ENCODE results near the gene PGLYRP3.

PGLYRP3 gene

GRCh38 chr1:153312570-153313186, at the start of gene PGLYRP3:
Gene PGLYRP3, minus strand, starts transcription at chr1:153312952. Its CDS starts 2,287 bp downstream, at chr1:153310665.
- no peak for DNase-seq

- peak; percentile 74 for DNase-seq
These were observed 49.5 kb upstream of the PGLYRP3 start for GRCh38 chr1:153362187-153362775.

- no peak for DNase-seq
These were observed 48.8 kb upstream of the PGLYRP3 start for GRCh38 chr1:153361480-153362109.

- no peak for DNase-seq
These were observed 48.1 kb upstream of the PGLYRP3 start for GRCh38 chr1:153360592-153361479.

- DNase-seq: no peak
These were observed 47.4 kb upstream of the PGLYRP3 start for GRCh38 chr1:153360190-153360589.

- DNase-seq: no peak
These were observed 46.5 kb upstream of the PGLYRP3 start for GRCh38 chr1:153359241-153359640.

GRCh38 chr1:153358691-153358975, 45.9 kb upstream of the PGLYRP3 start:
- no peak for DNase-seq

- DNase-seq: no peak
These were observed 45.3 kb upstream of the PGLYRP3 start, which contains the start of gene S100A9 for GRCh38 chr1:153357853-153358690. Gene S100A9, plus strand, starts transcription at chr1:153357854. Its CDS starts 430 bp downstream, at chr1:153358284.

- no peak for DNase-seq
These were observed 44.5 kb upstream of the PGLYRP3 start for GRCh38 chr1:153357076-153357852.

- DNase-seq: no peak
These were observed 43.8 kb upstream of the PGLYRP3 start for GRCh38 chr1:153356392-153357075.

- DNase-seq: peak; percentile 23
These were observed 42.8 kb upstream of the PGLYRP3 start for GRCh38 chr1:153355445-153356071.

- DNase-seq: no peak
These were observed 41.9 kb upstream of the PGLYRP3 start for GRCh38 chr1:153354515-153355193.

- DNase-seq: peak; percentile 40
These were observed 40.6 kb upstream of the PGLYRP3 start for GRCh38 chr1:153353226-153353947.

- peak; percentile 84 for DNase-seq
These were observed 39.8 kb upstream of the PGLYRP3 start for GRCh38 chr1:153352523-153352922.

- no peak for DNase-seq
These were observed 37.7 kb upstream of the PGLYRP3 start for GRCh38 chr1:153350321-153350957.

- no peak for DNase-seq
These were observed 36.9 kb upstream of the PGLYRP3 start for GRCh38 chr1:153349363-153350320.
